CD4-positive, alpha-beta T cell (primary cell): Measurements from ENCODE around the gene PTPRD. TPM values are rescaled to one million over a fixed set of nuclear protein-coding genes. Genes with fewer than 3 reads are reported as not detected.

Source experiments
- ATAC-seq: fragments of 200-7000 bp; cut with Tn5 transposase; one replicate; pipeline ENCODE4 v1.10.0; 2022; ENCODE audit warnings: mild to moderate bottlenecking; ENCODE audit not compliant: poor library complexity
- CTCF ChIA-PET: fragments of 350-600 bp; sonication (Branson Sonifier 250); formaldehyde crosslinking; loops from one replicate; lab custom pipeline; 2021; ENCODE audit warnings: antibody characterized with exemption, inconsistent platforms; lab: Charles Lee
- POLR2A ChIA-PET: fragments of 350-600 bp; sonication (Branson Sonifier 250); formaldehyde crosslinking; loops from one replicate; lab custom pipeline; 2021; ENCODE audit warnings: antibody characterized with exemption, inconsistent platforms; lab: Charles Lee
- DNase-seq, 14 experiments: peaks; one replicate each; pipeline ENCODE4 v3.0.0-alpha.2; 2013 to 2020; ENCODE audit warnings: mixed read lengths in 2 of 14
- H3K27ac ChIP-seq, 2 donors: one replicate each; pipeline versions ENCODE4 v1.5.1 to v1.7.0; 2013; ENCODE audit warnings: low read length in 2 of 2, low read depth in 1 of 2, mild to moderate bottlenecking in 1 of 2
- H3K27me3 ChIP-seq, 2 experiments: 1 replicate in 1 of 2; 2 replicates in 1 of 2; pipeline versions ENCODE4 v1.6.1 to v1.7.0; 2013; ENCODE audit warnings: low read length in 2 of 2, control low read depth in 1 of 2, mild to moderate bottlenecking in 1 of 2, moderate library complexity in 1 of 2; ENCODE audit not compliant: insufficient read depth in 2 of 2, control insufficient read depth in 1 of 2
- H3K36me3 ChIP-seq: one replicate; pipeline ENCODE4 v1.6.1; 2013; ENCODE audit warnings: low read length, control low read depth; ENCODE audit not compliant: insufficient read depth
- H3K4me1 ChIP-seq: one replicate; pipeline ENCODE4 v1.6.1; 2013; ENCODE audit warnings: low read length, control low read depth; ENCODE audit not compliant: insufficient read depth
- H3K4me3 ChIP-seq: one replicate; pipeline ENCODE4 v1.5.1; 2013; ENCODE audit warnings: mild to moderate bottlenecking, low read length, moderate library complexity
- H3K9me3 ChIP-seq, 2 experiments: 1 replicate in 1 of 2; 2 replicates in 1 of 2; pipeline versions ENCODE4 v1.6.1 to v1.7.0; 2013; ENCODE audit warnings: low read length in 2 of 2, mild to moderate bottlenecking in 2 of 2, control low read depth in 1 of 2, moderate library complexity in 1 of 2; ENCODE audit not compliant: control insufficient read depth in 1 of 2, insufficient read depth in 1 of 2
- H3K27ac Mint-ChIP-seq: one replicate; pipeline ENCODE4 v1.8.0; 2020; ENCODE audit warnings: mixed read lengths
- H3K27me3 Mint-ChIP-seq: one replicate; pipeline ENCODE4 v1.8.0; 2021; ENCODE audit warnings: mixed read lengths
- H3K36me3 Mint-ChIP-seq: one replicate; pipeline ENCODE4 v1.8.0; 2021; ENCODE audit warnings: low read depth, mixed read lengths
- H3K4me1 Mint-ChIP-seq: one replicate; pipeline ENCODE4 v1.8.0; 2021; ENCODE audit warnings: low read depth, mixed read lengths
- H3K4me3 Mint-ChIP-seq: one replicate; pipeline ENCODE4 v1.8.0; 2020; ENCODE audit warnings: mild to moderate bottlenecking, mixed read lengths
- H3K9me3 Mint-ChIP-seq: one replicate; pipeline ENCODE4 v1.8.0; 2020; ENCODE audit warnings: mixed read lengths
- CTCF ChIP-seq: fragments of 200-600 bp; IDR thresholded peaks from one replicate; pipeline ENCODE4 v1.8.0; 2022; ENCODE audit warnings: antibody characterized with exemption, mild to moderate bottlenecking
- intact Hi-C, 2 experiments: fragments of 100-400 bp; cut with DNase I in 1 of 2; cut with micrococcal nuclease in 1 of 2; formaldehyde crosslinking; loops; one replicate each; pipeline versions ENCODE4 v1.15.1 to v1.9.0; 2023 to 2025; cut with DNase I, micrococcal nuclease
- total RNA-seq, 174 experiments: library from RNA in 2 of 174; stranded (reverse) in 2 of 174; gene quantifications; one replicate each; pipeline ENCODE4 v1.2.3 and lab custom pipeline; 2021 to 2026

Gene PTPRD
- total RNA-seq, 2 experiments from 2014 or later = not detected

GRCh38 chr9:10095208-10095607 lies 517.6 kb downstream of the PTPRD start:
- Mint-ChIP-seq H3K4me1 (no peaks in the 10 kb centered on the region), H3K4me3 (no peak overlapping the region), H3K27ac (no peak overlapping the region), H3K9me3 (peaks cover 2% of the 10 kb centered on the region), H3K27me3 (no peaks in the 10 kb centered on the region), H3K36me3 (no peaks in the 10 kb centered on the region)
- no peaks in the 10 kb centered on the region for H3K4me1 ChIP-seq
- no peaks in the 10 kb centered on the region for H3K9me3 ChIP-seq
- CTCF ChIA-PET = no interaction called here
- H3K36me3 ChIP-seq = no peaks in the 10 kb centered on the region
- ATAC-seq (no peak), DNase-seq (no peak)
- no peak overlapping the region for H3K4me3 ChIP-seq
- no peak overlapping the region for H3K27ac ChIP-seq
- POLR2A ChIA-PET = no interaction called here
- no peak for TF ChIP-seq CTCF
- intact Hi-C loops = no loop called here
- no peaks in the 10 kb centered on the region for H3K27me3 ChIP-seq

- Mint-ChIP-seq H3K4me1 (no peaks in the 10 kb centered on the region), H3K27ac (no peak overlapping the region), H3K9me3 (peaks cover 2% of the 10 kb centered on the region), H3K4me3 (no peak overlapping the region), H3K27me3 (no peaks in the 10 kb centered on the region), H3K36me3 (no peaks in the 10 kb centered on the region)
- CTCF ChIA-PET = no interaction called here
- Histone ChIP-seq H3K36me3 (no peaks in the 10 kb centered on the region), H3K4me1 (no peaks in the 10 kb centered on the region), H3K27ac (no peak overlapping the region), H3K4me3 (no peak overlapping the region), H3K9me3 (no peaks in the 10 kb centered on the region), H3K27me3 (no peaks in the 10 kb centered on the region)
- no peak for TF ChIP-seq CTCF
- DNase-seq (no peak), ATAC-seq (no peak)
- intact Hi-C loops = no loop called here
- POLR2A ChIA-PET = no interaction called here
These were observed 518.2 kb downstream of the PTPRD start for GRCh38 chr9:10094563-10094962.

GRCh38 chr9:10080012-10080411 lies 532.8 kb downstream of the PTPRD start:
- Histone ChIP-seq H3K27ac (no peak overlapping the region), H3K4me3 (no peak overlapping the region), H3K9me3 (no peaks in the 10 kb centered on the region), H3K27me3 (no peaks in the 10 kb centered on the region), H3K4me1 (no peaks in the 10 kb centered on the region), H3K36me3 (no peaks in the 10 kb centered on the region)
- ChIA-PET POLR2A (no interaction called here), CTCF (no interaction called here)
- no peaks in the 10 kb centered on the region for H3K36me3 Mint-ChIP-seq
- no peaks in the 10 kb centered on the region for H3K27me3 Mint-ChIP-seq
- intact Hi-C loops = no loop called here
- ATAC-seq (no peak), DNase-seq (no peak)
- no peaks in the 10 kb centered on the region for H3K4me1 Mint-ChIP-seq
- TF ChIP-seq CTCF = no peak
- peaks cover 10% of the 10 kb centered on the region for H3K9me3 Mint-ChIP-seq
- no peak overlapping the region for H3K27ac Mint-ChIP-seq
- no peak overlapping the region for H3K4me3 Mint-ChIP-seq
